Hepatocyte (in vitro differentiated cells): ENCODE results near the gene RUNX1. TPM values are rescaled to one million over a fixed set of nuclear protein-coding genes. Genes with fewer than 3 reads are reported as not detected.

Source experiments
- DNase-seq: peaks from one replicate; pipeline ENCODE4 v3.0.0-alpha.2; 2016; ENCODE audit warnings: low spot score
- H2AFZ ChIP-seq: fragments of 200-600 bp; sonication (generic); 2 replicates; pipeline ENCODE4 v1.6.0; 2016; ENCODE audit warnings: antibody characterized with exemption, mild to moderate bottlenecking
- H3K27ac ChIP-seq: fragments of 200-600 bp; sonication (generic); 2 replicates; pipeline ENCODE4 v1.5.1; 2016; ENCODE audit warnings: mild to moderate bottlenecking
- H3K27me3 ChIP-seq: fragments of 200-600 bp; sonication (generic); 2 replicates; pipeline ENCODE4 v1.6.1; 2016
- H3K36me3 ChIP-seq: fragments of 200-600 bp; sonication (generic); replicated peaks from 2 replicates; pipeline ENCODE4 v1.5.1; 2016; ENCODE audit warnings: low read depth; ENCODE audit not compliant: insufficient read depth
- H3K4me1 ChIP-seq: fragments of 200-600 bp; sonication (generic); 2 replicates; pipeline ENCODE4 v1.5.1; 2016; ENCODE audit warnings: mild to moderate bottlenecking, moderate library complexity; ENCODE audit not compliant: insufficient read depth
- H3K4me2 ChIP-seq: fragments of 200-600 bp; sonication (generic); 2 replicates; pipeline ENCODE4 v1.6.0; 2016
- H3K4me3 ChIP-seq: fragments of 200-600 bp; sonication (generic); 2 replicates; pipeline ENCODE4 v1.5.1; 2016; ENCODE audit warnings: mild to moderate bottlenecking
- H3K79me2 ChIP-seq: fragments of 200-600 bp; sonication (generic); 2 replicates; pipeline ENCODE4 v1.6.0; 2017; ENCODE audit warnings: mild to moderate bottlenecking
- H3K9me2 ChIP-seq: fragments of 200-600 bp; sonication (generic); replicated peaks from 2 replicates; pipeline ENCODE4 v1.6.0; 2017; ENCODE audit warnings: mild to moderate bottlenecking; ENCODE audit not compliant: insufficient read depth
- H3K9me3 ChIP-seq: fragments of 200-600 bp; sonication (generic); 2 replicates; pipeline ENCODE4 v1.5.1; 2016; ENCODE audit warnings: low read depth, mild to moderate bottlenecking
- H4K20me1 ChIP-seq: fragments of 200-600 bp; sonication (generic); 2 replicates; pipeline ENCODE4 v1.6.0; 2016; ENCODE audit warnings: mild to moderate bottlenecking; ENCODE audit not compliant: insufficient read depth, poor library complexity, severe bottlenecking
- EZH2 ChIP-seq: fragments of 200-600 bp; sonication (generic); IDR thresholded peaks from 2 replicates; pipeline ENCODE4 v1.6.1; 2016; ENCODE audit warnings: antibody characterized with exemption, mild to moderate bottlenecking, borderline replicate concordance
- EZH2phosphoT487 ChIP-seq: fragments of 200-600 bp; sonication (generic); IDR thresholded peaks from one replicate; pipeline ENCODE4 v1.6.1; 2018; ENCODE audit warnings: antibody characterized with exemption, mild to moderate bottlenecking, low read depth, moderate library complexity; ENCODE audit not compliant: unreplicated experiment, severe bottlenecking
- WGBS: methylation state at CpG from one replicate; pipeline ENCODE4 v1.1.6; 2016; ENCODE audit warnings: low lambda C conversion rate; ENCODE audit errors: missing lambda C conversion rate; 5-methylcytosine and 5-hydroxymethylcytosine counted together
- polyA plus RNA-seq: library from polyadenylated mRNA; unstranded; fragments of >200 nt; fragmentation: Nextera tagmentation; extraction: Ambion mirVana; gene quantifications from 2 replicates; pipeline ENCODE4 v1.2.1, GENCODE V29; 2016
- total RNA-seq: library from RNA; depleted of rRNA; stranded (reverse); fragments of >200 nt; gene quantifications from 2 replicates; pipeline ENCODE4 v1.2.3, GENCODE V29; 2014
- TF ChIP-seq, protein P1 (sequence below): fragments of 200-600 bp; sonication (generic); IDR thresholded peaks from 2 replicates; pipeline ENCODE4 v1.5.1; 2016; ENCODE audit warnings: antibody characterized with exemption, mild to moderate bottlenecking; ENCODE audit not compliant: poor library complexity

The RUNX1 gene
- total and polyA plus RNA-seq, 2 experiments from 2014 or later = 8.5 to 10.9 TPM

DNA sequence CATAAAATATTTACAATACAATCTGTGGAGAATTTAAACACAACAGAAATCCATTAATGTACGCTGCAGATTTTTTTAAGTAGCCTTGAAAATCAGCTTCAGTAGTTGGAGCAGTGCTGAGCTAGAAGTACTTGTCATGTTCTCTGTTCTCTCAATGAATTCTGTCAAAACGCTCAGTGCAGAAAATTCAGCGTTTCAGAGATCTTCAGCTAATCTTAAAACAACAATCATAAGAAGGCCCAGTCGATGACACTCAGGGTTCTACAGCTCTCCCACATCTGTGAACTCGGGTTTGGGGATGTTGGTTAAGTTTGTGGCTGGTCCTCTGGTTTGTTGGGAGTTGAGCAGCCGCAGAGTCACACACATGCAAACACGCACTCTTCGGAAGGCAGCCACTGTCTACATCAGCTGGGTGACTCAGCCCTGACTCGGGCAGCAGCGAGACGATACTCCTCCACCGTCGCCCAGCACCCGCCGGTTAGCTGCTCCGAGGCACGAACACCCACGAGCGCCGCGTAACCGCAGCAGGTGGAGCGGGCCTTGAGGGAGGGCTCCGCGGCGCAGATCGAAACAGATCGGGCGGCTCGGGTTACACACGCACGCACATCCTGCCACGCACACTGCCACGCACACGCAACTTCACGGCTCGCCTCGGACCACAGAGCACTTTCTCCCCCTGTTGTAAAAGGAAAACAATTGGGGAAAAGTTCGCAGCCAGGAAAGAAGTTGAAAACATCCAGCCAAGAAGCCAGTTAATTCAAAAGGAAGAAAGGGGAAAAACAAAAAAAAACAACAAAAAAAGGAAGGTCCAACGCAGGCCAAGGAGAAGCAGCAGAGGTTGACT lies 161.2 kb downstream of the RUNX1 start:
- WGBS = 1% methylated on average over 40 of the region's 40 CpGs
- Histone ChIP-seq H2AFZ (peak overlapping the region; percentile 6), H3K4me3 (peak overlapping the region; percentile 57), H3K27me3 (peaks cover 20% of the 10 kb centered on the region), H3K9me2 (no peaks in the 10 kb centered on the region), H3K36me3 (no peaks in the 10 kb centered on the region), H3K4me1 (peaks cover 7% of the 10 kb centered on the region), H3K79me2 (peaks cover 46% of the 10 kb centered on the region), H3K9me3 (no peaks in the 10 kb centered on the region), H3K27ac (peak overlapping the region; percentile 97), H3K4me2 (peak overlapping the region; percentile 87), H4K20me1 (peaks cover 3% of the 10 kb centered on the region)
- DNase-seq = peak; percentile 91
- TF ChIP-seq EZH2phosphoT487 (no peak), EZH2 (no peak)
- TF ChIP-seq, protein P1, sequence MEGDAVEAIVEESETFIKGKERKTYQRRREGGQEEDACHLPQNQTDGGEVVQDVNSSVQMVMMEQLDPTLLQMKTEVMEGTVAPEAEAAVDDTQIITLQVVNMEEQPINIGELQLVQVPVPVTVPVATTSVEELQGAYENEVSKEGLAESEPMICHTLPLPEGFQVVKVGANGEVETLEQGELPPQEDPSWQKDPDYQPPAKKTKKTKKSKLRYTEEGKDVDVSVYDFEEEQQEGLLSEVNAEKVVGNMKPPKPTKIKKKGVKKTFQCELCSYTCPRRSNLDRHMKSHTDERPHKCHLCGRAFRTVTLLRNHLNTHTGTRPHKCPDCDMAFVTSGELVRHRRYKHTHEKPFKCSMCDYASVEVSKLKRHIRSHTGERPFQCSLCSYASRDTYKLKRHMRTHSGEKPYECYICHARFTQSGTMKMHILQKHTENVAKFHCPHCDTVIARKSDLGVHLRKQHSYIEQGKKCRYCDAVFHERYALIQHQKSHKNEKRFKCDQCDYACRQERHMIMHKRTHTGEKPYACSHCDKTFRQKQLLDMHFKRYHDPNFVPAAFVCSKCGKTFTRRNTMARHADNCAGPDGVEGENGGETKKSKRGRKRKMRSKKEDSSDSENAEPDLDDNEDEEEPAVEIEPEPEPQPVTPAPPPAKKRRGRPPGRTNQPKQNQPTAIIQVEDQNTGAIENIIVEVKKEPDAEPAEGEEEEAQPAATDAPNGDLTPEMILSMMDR = no peak

- no peak for DNase-seq
- H3K4me3 ChIP-seq = peak overlapping the region; percentile 57
- H3K4me2 ChIP-seq = peak overlapping the region; percentile 87
- peak overlapping the region; percentile 97 for H3K27ac ChIP-seq
- H3K9me2 ChIP-seq = no peaks in the 10 kb centered on the region
- H3K4me1 ChIP-seq = peaks cover 15% of the 10 kb centered on the region
- 1% methylated on average over 12 of the region's 15 CpGs for WGBS
- peaks cover 15% of the 10 kb centered on the region for H3K27me3 ChIP-seq
- peaks cover 54% of the 10 kb centered on the region for H3K79me2 ChIP-seq
- no peak overlapping the region for H2AFZ ChIP-seq
- TF ChIP-seq, protein P1 = no peak
- TF ChIP-seq EZH2phosphoT487 (no peak), EZH2 (no peak)
- peaks cover 3% of the 10 kb centered on the region for H4K20me1 ChIP-seq
- H3K9me3 ChIP-seq = no peaks in the 10 kb centered on the region
- no peaks in the 10 kb centered on the region for H3K36me3 ChIP-seq
These were observed 162.0 kb downstream of the RUNX1 start for GRCh38 chr21:34887105-34887442.

DNA sequence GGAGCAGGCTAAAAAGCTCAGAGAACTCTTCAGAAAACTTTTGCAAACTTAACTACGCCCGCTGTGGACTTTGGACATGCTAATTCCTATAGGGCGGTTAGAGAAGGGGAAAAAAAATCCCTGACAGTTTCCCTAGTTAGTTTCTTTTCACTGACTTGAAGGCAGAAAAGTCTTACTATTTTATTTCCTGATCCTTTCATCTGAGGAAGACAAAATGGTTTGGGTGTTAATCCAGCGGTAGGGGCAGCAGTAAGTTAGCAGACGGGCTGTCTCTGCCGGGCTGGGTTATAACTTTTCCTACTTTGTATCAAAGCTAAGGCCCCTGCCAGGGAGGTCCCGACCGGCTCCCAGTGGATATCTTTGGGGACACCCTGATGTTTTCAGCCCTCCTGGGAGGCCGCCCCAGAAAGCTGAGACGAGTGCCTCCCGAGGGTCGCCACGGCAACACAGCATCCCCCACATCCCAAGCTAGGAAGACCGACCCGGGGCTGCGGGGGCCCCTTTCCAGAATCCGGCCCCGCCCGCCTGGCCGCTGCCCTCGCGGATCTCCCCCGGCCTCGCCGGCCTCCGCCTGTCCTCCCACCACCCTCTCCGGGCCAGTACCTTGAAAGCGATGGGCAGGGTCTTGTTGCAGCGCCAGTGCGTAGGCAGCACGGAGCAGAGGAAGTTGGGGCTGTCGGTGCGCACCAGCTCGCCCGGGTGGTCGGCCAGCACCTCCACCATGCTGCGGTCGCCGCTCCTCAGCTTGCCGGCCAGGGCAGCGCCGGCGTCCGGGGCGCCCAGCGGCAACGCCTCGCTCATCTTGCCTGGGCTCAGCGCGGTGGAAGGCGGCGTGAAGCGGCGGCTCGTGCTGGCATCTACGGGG lies 162.6 kb downstream of the RUNX1 start:
- Histone ChIP-seq H2AFZ (no peak overlapping the region), H3K27ac (peak overlapping the region; percentile 97), H3K79me2 (peaks cover 60% of the 10 kb centered on the region), H3K9me2 (no peaks in the 10 kb centered on the region), H3K4me2 (peak overlapping the region; percentile 87), H3K9me3 (no peaks in the 10 kb centered on the region), H3K36me3 (no peaks in the 10 kb centered on the region), H3K4me1 (peaks cover 15% of the 10 kb centered on the region), H3K27me3 (peaks cover 9% of the 10 kb centered on the region), H3K4me3 (peak overlapping the region; percentile 57), H4K20me1 (peaks cover 4% of the 10 kb centered on the region)
- WGBS = 2% methylated on average over 54 of the region's 56 CpGs
- TF ChIP-seq EZH2phosphoT487 (no peak), EZH2 (no peak)
- TF ChIP-seq, protein P1 = no peak
- DNase-seq = peak; percentile 72
